ENCODE measurements around the gene MDC1. TPM values are rescaled to one million over a fixed set of nuclear protein-coding genes. Genes with fewer than 3 reads are reported as not detected.

The MDC1 gene
- total and polyA plus RNA-seq, 2 experiments from 2014 or later: 17.2 to 32.7 TPM

DNA sequence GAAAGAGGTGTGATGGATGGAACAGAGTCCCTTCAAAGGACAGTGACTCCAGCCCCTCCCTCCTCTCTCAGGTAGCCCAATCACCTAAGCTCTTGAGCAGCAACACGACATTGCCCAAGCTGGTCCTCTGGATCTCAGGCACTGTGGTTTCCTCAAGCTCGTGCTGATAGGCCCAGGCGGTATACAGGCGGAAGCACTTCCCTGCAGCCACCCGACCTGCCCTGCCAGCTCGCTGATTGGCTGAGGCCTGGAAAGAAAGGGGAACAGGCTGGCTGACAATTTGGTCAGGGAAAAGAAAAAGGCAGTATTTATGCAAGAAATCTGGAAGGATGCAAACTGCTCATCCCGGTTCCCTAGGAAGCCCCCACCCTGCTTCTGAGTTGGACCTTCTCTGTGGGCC lies 60.6 kb downstream of the MDC1 start (continued):
- TF ChIP-seq, protein P1, sequence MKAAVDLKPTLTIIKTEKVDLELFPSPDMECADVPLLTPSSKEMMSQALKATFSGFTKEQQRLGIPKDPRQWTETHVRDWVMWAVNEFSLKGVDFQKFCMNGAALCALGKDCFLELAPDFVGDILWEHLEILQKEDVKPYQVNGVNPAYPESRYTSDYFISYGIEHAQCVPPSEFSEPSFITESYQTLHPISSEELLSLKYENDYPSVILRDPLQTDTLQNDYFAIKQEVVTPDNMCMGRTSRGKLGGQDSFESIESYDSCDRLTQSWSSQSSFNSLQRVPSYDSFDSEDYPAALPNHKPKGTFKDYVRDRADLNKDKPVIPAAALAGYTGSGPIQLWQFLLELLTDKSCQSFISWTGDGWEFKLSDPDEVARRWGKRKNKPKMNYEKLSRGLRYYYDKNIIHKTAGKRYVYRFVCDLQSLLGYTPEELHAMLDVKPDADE (IDR thresholded peaks at IDR 0.05): no peak
- no peak for TF ChIP-seq JUNB (IDR thresholded peaks at IDR 0.05; ENCODE audit: unreplicated experiment)

DNA sequence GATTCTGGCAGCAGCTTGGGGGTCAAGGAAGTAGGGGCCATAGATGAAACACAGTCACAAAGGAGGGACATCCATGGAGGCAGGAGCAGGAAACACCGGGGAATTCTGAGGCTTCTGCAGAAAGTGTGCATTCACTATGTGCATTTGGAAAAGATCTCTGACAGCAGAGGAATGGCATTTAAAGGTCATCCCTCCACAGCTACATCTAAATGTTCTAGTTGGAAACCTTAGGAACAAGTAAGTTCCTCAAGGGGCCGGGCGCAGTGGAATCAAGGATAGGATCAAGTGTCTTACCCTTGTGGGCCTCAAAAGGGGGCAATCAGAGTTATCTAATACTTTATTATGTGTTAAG lies 61.4 kb downstream of the MDC1 start:
- DNase-seq (ENCODE audit: low spot score) (no peak), ATAC-seq (no peak)
- Mint-ChIP-seq H3K36me3 (ENCODE audit: low read depth) (peaks cover 83% of the 10 kb centered on the region), H3K27me3 (ENCODE audit: insufficient read depth, low read depth, poor library complexity) (peaks cover 9% of the 10 kb centered on the region), H3K27ac (no peak overlapping the region), H3K4me1 (no peaks in the 10 kb centered on the region), H3K4me3 (no peak overlapping the region; the same call in 2 of the 3 replicates), H3K9me3 (no peaks in the 10 kb centered on the region)
- no peak overlapping the region for H3K27ac ChIP-seq (ENCODE audit: low read depth)
- no peak overlapping the region for H3K4me2 ChIP-seq
- H3K36me3 ChIP-seq (ENCODE audit: insufficient read depth): peaks cover 25% of the 10 kb centered on the region
- H3K79me2 ChIP-seq (replicated peaks; ENCODE audit: insufficient read depth): no peaks in the 10 kb centered on the region
- H4K20me1 ChIP-seq (replicated peaks; ENCODE audit: insufficient read depth): peaks cover 3% of the 10 kb centered on the region; the same call in 1 of the 2 replicates
- no peaks in the 10 kb centered on the region for H3K27me3 ChIP-seq (ENCODE audit: insufficient read depth)
- no peak overlapping the region for H2AFZ ChIP-seq
- H3K9me2 ChIP-seq (ENCODE audit: insufficient read depth): no peaks in the 10 kb centered on the region
- no peaks in the 10 kb centered on the region for H3K4me1 ChIP-seq (ENCODE audit: insufficient read depth)
- no peak overlapping the region for H3K4me3 ChIP-seq
- H3F3A ChIP-seq (replicated peaks; ENCODE audit: low read depth): peaks cover 7% of the 10 kb centered on the region; the same call in 1 of the 2 replicates
- no peak for TF ChIP-seq JUNB (IDR thresholded peaks at IDR 0.05; ENCODE audit: unreplicated experiment)
- TF ChIP-seq EZH2phosphoT487 (IDR thresholded peaks at IDR 0.05; ENCODE audit: unreplicated experiment): no peak
- TF ChIP-seq POLR2AphosphoS5 (IDR thresholded peaks at IDR 0.05; ENCODE audit: low read depth): no peak
- TF ChIP-seq ZNF331 (CRISPR knock-in tag; IDR thresholded peaks at IDR 0.05; ENCODE audit: low read depth): no peak
- no peak for TF ChIP-seq CREB1 (CRISPR knock-in tag; IDR thresholded peaks at IDR 0.05; ENCODE audit: low read depth)
- TF ChIP-seq, protein P2, sequence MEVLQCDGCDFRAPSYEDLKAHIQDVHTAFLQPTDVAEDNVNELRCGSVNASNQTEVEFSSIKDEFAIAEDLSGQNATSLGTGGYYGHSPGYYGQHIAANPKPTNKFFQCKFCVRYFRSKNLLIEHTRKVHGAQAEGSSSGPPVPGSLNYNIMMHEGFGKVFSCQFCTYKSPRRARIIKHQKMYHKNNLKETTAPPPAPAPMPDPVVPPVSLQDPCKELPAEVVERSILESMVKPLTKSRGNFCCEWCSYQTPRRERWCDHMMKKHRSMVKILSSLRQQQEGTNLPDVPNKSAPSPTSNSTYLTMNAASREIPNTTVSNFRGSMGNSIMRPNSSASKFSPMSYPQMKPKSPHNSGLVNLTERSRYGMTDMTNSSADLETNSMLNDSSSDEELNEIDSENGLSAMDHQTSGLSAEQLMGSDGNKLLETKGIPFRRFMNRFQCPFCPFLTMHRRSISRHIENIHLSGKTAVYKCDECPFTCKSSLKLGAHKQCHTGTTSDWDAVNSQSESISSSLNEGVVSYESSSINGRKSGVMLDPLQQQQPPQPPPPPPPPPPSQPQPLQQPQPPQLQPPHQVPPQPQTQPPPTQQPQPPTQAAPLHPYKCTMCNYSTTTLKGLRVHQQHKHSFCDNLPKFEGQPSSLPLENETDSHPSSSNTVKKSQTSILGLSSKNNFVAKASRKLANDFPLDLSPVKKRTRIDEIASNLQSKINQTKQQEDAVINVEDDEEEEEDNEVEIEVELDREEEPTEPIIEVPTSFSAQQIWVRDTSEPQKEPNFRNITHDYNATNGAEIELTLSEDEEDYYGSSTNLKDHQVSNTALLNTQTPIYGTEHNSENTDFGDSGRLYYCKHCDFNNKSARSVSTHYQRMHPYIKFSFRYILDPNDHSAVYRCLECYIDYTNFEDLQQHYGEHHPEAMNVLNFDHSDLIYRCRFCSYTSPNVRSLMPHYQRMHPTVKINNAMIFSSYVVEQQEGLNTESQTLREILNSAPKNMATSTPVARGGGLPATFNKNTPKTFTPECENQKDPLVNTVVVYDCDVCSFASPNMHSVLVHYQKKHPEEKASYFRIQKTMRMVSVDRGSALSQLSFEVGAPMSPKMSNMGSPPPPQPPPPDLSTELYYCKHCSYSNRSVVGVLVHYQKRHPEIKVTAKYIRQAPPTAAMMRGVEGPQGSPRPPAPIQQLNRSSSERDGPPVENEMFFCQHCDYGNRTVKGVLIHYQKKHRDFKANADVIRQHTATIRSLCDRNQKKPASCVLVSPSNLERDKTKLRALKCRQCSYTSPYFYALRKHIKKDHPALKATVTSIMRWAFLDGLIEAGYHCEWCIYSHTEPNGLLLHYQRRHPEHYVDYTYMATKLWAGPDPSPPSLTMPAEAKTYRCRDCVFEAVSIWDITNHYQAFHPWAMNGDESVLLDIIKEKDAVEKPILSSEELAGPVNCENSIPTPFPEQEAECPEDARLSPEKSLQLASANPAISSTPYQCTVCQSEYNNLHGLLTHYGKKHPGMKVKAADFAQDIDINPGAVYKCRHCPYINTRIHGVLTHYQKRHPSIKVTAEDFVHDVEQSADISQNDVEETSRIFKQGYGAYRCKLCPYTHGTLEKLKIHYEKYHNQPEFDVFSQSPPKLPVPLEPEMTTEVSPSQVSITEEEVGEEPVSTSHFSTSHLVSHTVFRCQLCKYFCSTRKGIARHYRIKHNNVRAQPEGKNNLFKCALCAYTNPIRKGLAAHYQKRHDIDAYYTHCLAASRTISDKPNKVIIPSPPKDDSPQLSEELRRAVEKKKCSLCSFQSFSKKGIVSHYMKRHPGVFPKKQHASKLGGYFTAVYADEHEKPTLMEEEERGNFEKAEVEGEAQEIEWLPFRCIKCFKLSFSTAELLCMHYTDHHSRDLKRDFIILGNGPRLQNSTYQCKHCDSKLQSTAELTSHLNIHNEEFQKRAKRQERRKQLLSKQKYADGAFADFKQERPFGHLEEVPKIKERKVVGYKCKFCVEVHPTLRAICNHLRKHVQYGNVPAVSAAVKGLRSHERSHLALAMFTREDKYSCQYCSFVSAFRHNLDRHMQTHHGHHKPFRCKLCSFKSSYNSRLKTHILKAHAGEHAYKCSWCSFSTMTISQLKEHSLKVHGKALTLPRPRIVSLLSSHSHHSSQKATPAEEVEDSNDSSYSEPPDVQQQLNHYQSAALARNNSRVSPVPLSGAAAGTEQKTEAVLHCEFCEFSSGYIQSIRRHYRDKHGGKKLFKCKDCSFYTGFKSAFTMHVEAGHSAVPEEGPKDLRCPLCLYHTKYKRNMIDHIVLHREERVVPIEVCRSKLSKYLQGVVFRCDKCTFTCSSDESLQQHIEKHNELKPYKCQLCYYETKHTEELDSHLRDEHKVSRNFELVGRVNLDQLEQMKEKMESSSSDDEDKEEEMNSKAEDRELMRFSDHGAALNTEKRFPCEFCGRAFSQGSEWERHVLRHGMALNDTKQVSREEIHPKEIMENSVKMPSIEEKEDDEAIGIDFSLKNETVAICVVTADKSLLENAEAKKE (CRISPR knock-in tag; IDR thresholded peaks at IDR 0.05): no peak
- no peak for TF ChIP-seq EZH2 (IDR thresholded peaks at IDR 0.05; ENCODE audit: low read depth, unreplicated experiment)
- TF ChIP-seq, protein P3, sequence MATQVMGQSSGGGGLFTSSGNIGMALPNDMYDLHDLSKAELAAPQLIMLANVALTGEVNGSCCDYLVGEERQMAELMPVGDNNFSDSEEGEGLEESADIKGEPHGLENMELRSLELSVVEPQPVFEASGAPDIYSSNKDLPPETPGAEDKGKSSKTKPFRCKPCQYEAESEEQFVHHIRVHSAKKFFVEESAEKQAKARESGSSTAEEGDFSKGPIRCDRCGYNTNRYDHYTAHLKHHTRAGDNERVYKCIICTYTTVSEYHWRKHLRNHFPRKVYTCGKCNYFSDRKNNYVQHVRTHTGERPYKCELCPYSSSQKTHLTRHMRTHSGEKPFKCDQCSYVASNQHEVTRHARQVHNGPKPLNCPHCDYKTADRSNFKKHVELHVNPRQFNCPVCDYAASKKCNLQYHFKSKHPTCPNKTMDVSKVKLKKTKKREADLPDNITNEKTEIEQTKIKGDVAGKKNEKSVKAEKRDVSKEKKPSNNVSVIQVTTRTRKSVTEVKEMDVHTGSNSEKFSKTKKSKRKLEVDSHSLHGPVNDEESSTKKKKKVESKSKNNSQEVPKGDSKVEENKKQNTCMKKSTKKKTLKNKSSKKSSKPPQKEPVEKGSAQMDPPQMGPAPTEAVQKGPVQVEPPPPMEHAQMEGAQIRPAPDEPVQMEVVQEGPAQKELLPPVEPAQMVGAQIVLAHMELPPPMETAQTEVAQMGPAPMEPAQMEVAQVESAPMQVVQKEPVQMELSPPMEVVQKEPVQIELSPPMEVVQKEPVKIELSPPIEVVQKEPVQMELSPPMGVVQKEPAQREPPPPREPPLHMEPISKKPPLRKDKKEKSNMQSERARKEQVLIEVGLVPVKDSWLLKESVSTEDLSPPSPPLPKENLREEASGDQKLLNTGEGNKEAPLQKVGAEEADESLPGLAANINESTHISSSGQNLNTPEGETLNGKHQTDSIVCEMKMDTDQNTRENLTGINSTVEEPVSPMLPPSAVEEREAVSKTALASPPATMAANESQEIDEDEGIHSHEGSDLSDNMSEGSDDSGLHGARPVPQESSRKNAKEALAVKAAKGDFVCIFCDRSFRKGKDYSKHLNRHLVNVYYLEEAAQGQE (IDR thresholded peaks at IDR 0.05; ENCODE audit: unreplicated experiment): no peak
- no peak for TF ChIP-seq NANOG (IDR thresholded peaks at IDR 0.05; ENCODE audit: borderline replicate concordance)
- TF ChIP-seq ZNF114 (CRISPR knock-in tag; IDR thresholded peaks at IDR 0.05): no peak
- TF ChIP-seq, protein P4, sequence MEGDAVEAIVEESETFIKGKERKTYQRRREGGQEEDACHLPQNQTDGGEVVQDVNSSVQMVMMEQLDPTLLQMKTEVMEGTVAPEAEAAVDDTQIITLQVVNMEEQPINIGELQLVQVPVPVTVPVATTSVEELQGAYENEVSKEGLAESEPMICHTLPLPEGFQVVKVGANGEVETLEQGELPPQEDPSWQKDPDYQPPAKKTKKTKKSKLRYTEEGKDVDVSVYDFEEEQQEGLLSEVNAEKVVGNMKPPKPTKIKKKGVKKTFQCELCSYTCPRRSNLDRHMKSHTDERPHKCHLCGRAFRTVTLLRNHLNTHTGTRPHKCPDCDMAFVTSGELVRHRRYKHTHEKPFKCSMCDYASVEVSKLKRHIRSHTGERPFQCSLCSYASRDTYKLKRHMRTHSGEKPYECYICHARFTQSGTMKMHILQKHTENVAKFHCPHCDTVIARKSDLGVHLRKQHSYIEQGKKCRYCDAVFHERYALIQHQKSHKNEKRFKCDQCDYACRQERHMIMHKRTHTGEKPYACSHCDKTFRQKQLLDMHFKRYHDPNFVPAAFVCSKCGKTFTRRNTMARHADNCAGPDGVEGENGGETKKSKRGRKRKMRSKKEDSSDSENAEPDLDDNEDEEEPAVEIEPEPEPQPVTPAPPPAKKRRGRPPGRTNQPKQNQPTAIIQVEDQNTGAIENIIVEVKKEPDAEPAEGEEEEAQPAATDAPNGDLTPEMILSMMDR (conservative IDR thresholded peaks at IDR 0.05; ENCODE audit: low read depth in 2 of 2): no peak
- TF ChIP-seq STAT1 (IDR thresholded peaks at IDR 0.05; ENCODE audit: unreplicated experiment): no peak
